Stomach (tissue), 9 donors: ENCODE results near the gene PRDM8. TPM values are rescaled to one million over a fixed set of nuclear protein-coding genes. Genes with fewer than 3 reads are reported as not detected.

Experiments
- DNase-seq, 2 donors: peaks; one replicate each; pipeline versions ENCODE4 v3.0.0 to v3.0.0-alpha.2; 2013 to 2019
- H3K27ac ChIP-seq, 5 donors: fragments of 200-600 bp in 4 of 5; sonication (generic) in 4 of 5; one replicate each; pipeline ENCODE4 v1.5.1; 2013 to 2019; ENCODE audit warnings: mild to moderate bottlenecking in 1 of 5, moderate library complexity in 1 of 5
- H3K27me3 ChIP-seq, 3 donors: fragments of 200-600 bp; sonication (generic); one replicate each; pipeline ENCODE4 v1.5.1; 2017 to 2019; ENCODE audit warnings: mixed run types in 1 of 3
- H3K36me3 ChIP-seq, 4 donors: fragments of 200-600 bp; sonication (generic); 1 replicate in 3 of 4; 2 replicates in 1 of 4; pipeline ENCODE4 v1.5.1; 2016 to 2019
- H3K4me1 ChIP-seq, 4 donors: fragments of 200-600 bp; sonication (generic); one replicate each; pipeline ENCODE4 v1.5.1; 2016 to 2019
- H3K4me3 ChIP-seq, 4 donors: fragments of 200-600 bp; sonication (generic) in 3 of 4; one replicate each; pipeline ENCODE4 v1.5.1; 2016 to 2019; ENCODE audit warnings: mild to moderate bottlenecking in 1 of 4
- H3K9me3 ChIP-seq, 4 donors: fragments of 200-600 bp; sonication (generic); one replicate each; pipeline ENCODE4 v1.5.1; 2016 to 2019
- CTCF ChIP-seq, 7 experiments: fragments of 450-650 bp in 4 of 7; fragments of 200-600 bp in 3 of 7; sonication (generic) in 3 of 7; IDR thresholded peaks; one replicate each; pipeline ENCODE4 v1.5.1; 2016 to 2019; ENCODE audit warnings: antibody characterized with exemption in 7 of 7, control low read depth in 2 of 7, mild to moderate bottlenecking in 1 of 7
- EP300 ChIP-seq: sonication (generic); formaldehyde crosslinking; IDR thresholded peaks from one replicate; pipeline ENCODE4 v1.6.1; 2017; ENCODE audit warnings: antibody characterized with exemption
- POLR2A ChIP-seq, 4 donors: fragments of 450-650 bp; IDR thresholded peaks; one replicate each; pipeline ENCODE4 v1.6.1; 2016; ENCODE audit warnings: antibody characterized with exemption in 4 of 4, control low read depth in 2 of 4, mild to moderate bottlenecking in 1 of 4, moderate library complexity in 1 of 4
- POLR2AphosphoS5 ChIP-seq, 3 donors: sonication (generic); formaldehyde crosslinking; IDR thresholded peaks; one replicate each; pipeline ENCODE4 v1.6.1; 2016; ENCODE audit warnings: antibody characterized with exemption in 3 of 3
- WGBS, 5 donors: extraction: QIAGEN DNeasy Blood & Tissue Kit in 3 of 5; methylation state at CpG; one replicate each; pipeline versions ENCODE4 v1.1.5 to v1.1.7; 2013 to 2018; 5-methylcytosine and 5-hydroxymethylcytosine counted together
- intact Hi-C: fragments of 100-400 bp; cut with DNase I; formaldehyde crosslinking; loops from one replicate; pipeline ENCODE4 v1.15.1; 2023; ENCODE audit warnings: low total_unique reads
- polyA plus RNA-seq, 3 donors: library from polyadenylated mRNA; stranded (reverse); fragments of 200-250 nt; gene quantifications; one replicate each; pipeline ENCODE4 v1.2.3, GENCODE V29; 2013
- total RNA-seq, 5 donors: library from RNA; depleted of rRNA; stranded (reverse); fragments of >200 nt; gene quantifications; one replicate each; pipeline versions ENCODE4 v1.1.0 to v1.2.3, GENCODE V29; 2014 to 2016
- donor health status: healthy with polysubstance abuse.
- donor health status: Bipolar disorder and iron deficiency.
- donor health status: healthy.

Gene PRDM8
- total and polyA plus RNA-seq, 8 donors, result 1.6 to 22.8 (median 2.9) TPM; not detected in 1

GRCh38 chr4:80184825-80185756, 12.2 kb upstream of the PRDM8 start:
- DNase-seq, result peak in 1 of 2 donors; percentile 49
- H3K36me3 ChIP-seq, result no peaks in the 10 kb centered on the region
- TF ChIP-seq EP300, result no peak
- no peak for TF ChIP-seq CTCF (IDR thresholded peaks at IDR 0.05)
- TF ChIP-seq POLR2AphosphoS5 (IDR thresholded peaks at IDR 0.05), result no peak
- no peak for TF ChIP-seq POLR2A (IDR thresholded peaks at IDR 0.05)
- H3K9me3 ChIP-seq, result no peaks in the 10 kb centered on the region
- H3K27me3 ChIP-seq, result peaks cover 0 to 78% (median 51%) of the 10 kb centered on the region in 3 donors
- intact Hi-C loops, result no loop called here
- peak overlapping the region; percentile 65 to 80 (median 69) for H3K4me3 ChIP-seq
- WGBS, 5 donors, result 4 to 6% (median 6%) methylated on average over 40 to 42 of the region's 42 CpGs
- peaks cover 24 to 57% (median 46%) of the 10 kb centered on the region in 4 donors for H3K4me1 ChIP-seq
- H3K27ac ChIP-seq, result peak overlapping the region in 4 of 5 donors; percentile 67 to 86 (median 84)

- 14 to 19% (median 15%) methylated on average over 23 of the region's 23 CpGs for WGBS, 5 donors
- intact Hi-C loops, result no loop called here
- Histone ChIP-seq H3K9me3 (no peaks in the 10 kb centered on the region), H3K4me3 (peak overlapping the region; percentile 65 to 80 (median 69)), H3K4me1 (peaks cover 24 to 61% (median 48%) of the 10 kb centered on the region in 4 donors), H3K36me3 (no peaks in the 10 kb centered on the region), H3K27ac (no peak overlapping the region), H3K27me3 (peaks cover 0 to 87% (median 58%) of the 10 kb centered on the region in 3 donors)
- DNase-seq, result peak in 1 of 2 donors; percentile 32
- TF ChIP-seq EP300 (no peak), POLR2A (IDR thresholded peaks at IDR 0.05) (no peak), CTCF (IDR thresholded peaks at IDR 0.05) (no peak), POLR2AphosphoS5 (IDR thresholded peaks at IDR 0.05) (no peak)
Observed at GRCh38 chr4:80185787-80186548, 11.3 kb upstream of the PRDM8 start.

- peaks cover 24 to 61% (median 48%) of the 10 kb centered on the region in 4 donors for H3K4me1 ChIP-seq
- H3K4me3 ChIP-seq, result no peak overlapping the region
- peaks cover 0 to 92% (median 58%) of the 10 kb centered on the region in 3 donors for H3K27me3 ChIP-seq
- no peaks in the 10 kb centered on the region for H3K9me3 ChIP-seq
- no peak for TF ChIP-seq CTCF (IDR thresholded peaks at IDR 0.05)
- TF ChIP-seq EP300, result no peak
- no peak for TF ChIP-seq POLR2AphosphoS5 (IDR thresholded peaks at IDR 0.05)
- no peak for TF ChIP-seq POLR2A (IDR thresholded peaks at IDR 0.05)
- H3K27ac ChIP-seq, result no peak overlapping the region
- intact Hi-C loops, result no loop called here
- H3K36me3 ChIP-seq, result no peaks in the 10 kb centered on the region
- DNase-seq, result peak in 1 of 2 donors; percentile 38
- 41 to 58% (median 49%) methylated on average over 5 of the region's 5 CpGs for WGBS, 5 donors
Observed at GRCh38 chr4:80186676-80187075, 10.6 kb upstream of the PRDM8 start.

- no peak for TF ChIP-seq CTCF (IDR thresholded peaks at IDR 0.05)
- TF ChIP-seq POLR2A (IDR thresholded peaks at IDR 0.05), result no peak
- no peak for TF ChIP-seq POLR2AphosphoS5 (IDR thresholded peaks at IDR 0.05)
- no peak for TF ChIP-seq EP300
- WGBS, 5 donors, result 53 to 81% (median 58%) methylated on average over 4 of the region's 4 CpGs
- H3K27ac ChIP-seq, result no peak overlapping the region
- peaks cover 24 to 53% (median 42%) of the 10 kb centered on the region in 4 donors for H3K4me1 ChIP-seq
- H3K27me3 ChIP-seq, result peaks cover 0 to 98% (median 58%) of the 10 kb centered on the region in 3 donors
- no peaks in the 10 kb centered on the region for H3K36me3 ChIP-seq
- no peak overlapping the region for H3K4me3 ChIP-seq
- H3K9me3 ChIP-seq, result no peaks in the 10 kb centered on the region
- intact Hi-C loops, result no loop called here
- DNase-seq, result no peak
Observed at GRCh38 chr4:80187677-80188076, 9.6 kb upstream of the PRDM8 start.
